HepG2 (cell line): Measurements from ENCODE around the gene CCL22. TPM values are rescaled to one million over a fixed set of nuclear protein-coding genes. Genes with fewer than 3 reads are reported as not detected.
A peak's percentile ranks its signal among the peaks of the same experiment; 100 is the strongest.

Experiments used
- HCFC1 ChIP-seq: fragments of 150-350 bp; IDR thresholded peaks from 2 replicates; pipeline ENCODE4 v1.6.1; 2014; ENCODE audit warnings: low read depth, low read length
- MXD4 ChIP-seq: IDR thresholded peaks from 2 replicates; pipeline ENCODE4 v1.6.1; 2016; ENCODE audit warnings: mild to moderate bottlenecking, missing biosample characterization, missing genetic modification reagents
- PHF20 ChIP-seq: sonication (generic); formaldehyde crosslinking; IDR thresholded peaks from 2 replicates; pipeline ENCODE4 v1.5.0; 2020; ENCODE audit warnings: mild to moderate bottlenecking, missing genetic modification reagents
- SP140L ChIP-seq: sonication (generic); formaldehyde crosslinking; IDR thresholded peaks from 2 replicates; pipeline ENCODE4 v1.4.0; 2020; ENCODE audit warnings: missing genetic modification reagents, borderline replicate concordance
- SUZ12 ChIP-seq: fragments of 150-350 bp; IDR thresholded peaks from 2 replicates; pipeline ENCODE4 v1.6.1; 2014; ENCODE audit warnings: low read depth, low read length
- TOE1 ChIP-seq: sonication (generic); formaldehyde crosslinking; IDR thresholded peaks from 2 replicates; pipeline ENCODE4 v1.4.0; 2020; ENCODE audit warnings: mild to moderate bottlenecking, missing genetic modification reagents
- ZNF225 ChIP-seq: sonication (generic); formaldehyde crosslinking; IDR thresholded peaks from 2 replicates; pipeline ENCODE4 v1.4.0; 2020; ENCODE audit warnings: mild to moderate bottlenecking, missing genetic modification reagents
- ZNF432 ChIP-seq: sonication (generic); formaldehyde crosslinking; IDR thresholded peaks from 2 replicates; pipeline ENCODE4 v1.5.0; 2020; ENCODE audit warnings: missing genetic modification reagents, mild to moderate bottlenecking, borderline replicate concordance
- ZNF451 ChIP-seq: sonication (generic); formaldehyde crosslinking; IDR thresholded peaks from 2 replicates; pipeline ENCODE4 v1.5.0; 2020; ENCODE audit warnings: mild to moderate bottlenecking, missing genetic modification reagents
- ZNF569 ChIP-seq: sonication (generic); formaldehyde crosslinking; IDR thresholded peaks from 2 replicates; pipeline ENCODE4 v1.5.0; 2020; ENCODE audit warnings: mild to moderate bottlenecking, missing genetic modification reagents, moderate library complexity, borderline replicate concordance
- ZNF773 ChIP-seq: sonication (generic); formaldehyde crosslinking; IDR thresholded peaks from 2 replicates; pipeline ENCODE4 v1.4.0; 2020; ENCODE audit warnings: missing genetic modification reagents, borderline replicate concordance
- ZSCAN22 ChIP-seq: sonication (generic); formaldehyde crosslinking; IDR thresholded peaks from 2 replicates; pipeline ENCODE4 v1.4.0; 2020; ENCODE audit warnings: mild to moderate bottlenecking, missing genetic modification reagents
- polyA plus RNA-seq, 8 experiments: library from polyadenylated mRNA; depleted of rRNA in 3 of 8; stranded (reverse) in 7 of 8; unstranded in 1 of 8; fragments of >200 nt; fragmentation: Illumina TruSeq in 4 of 8; extraction: Trizol in 4 of 8; gene quantifications; 2 replicates each; pipeline versions ENCODE4 v1.2.1 to v1.2.3, GENCODE V29; 2011 to 2016; ENCODE audit warnings: low read depth in 4 of 8, missing spikeins in 1 of 8, mixed read lengths in 1 of 8; ENCODE audit not compliant: insufficient read depth in 1 of 8
- total RNA-seq, 5 experiments: library from RNA; depleted of rRNA; stranded (reverse); fragments of >200 nt; fragmentation: Illumina TruSeq; extraction: Trizol; gene quantifications; 2 replicates each; pipeline ENCODE4 v1.2.3, GENCODE V29; 2016; ENCODE audit warnings: low read depth in 1 of 5
- TF ChIP-seq, protein P1 (sequence below): sonication (generic); formaldehyde crosslinking; IDR thresholded peaks from 2 replicates; pipeline ENCODE4 v1.5.0; 2020; ENCODE audit warnings: mild to moderate bottlenecking, missing genetic modification reagents, borderline replicate concordance
- TF ChIP-seq, protein P2 (sequence below): sonication (generic); formaldehyde crosslinking; IDR thresholded peaks from 2 replicates; pipeline ENCODE4 v1.8.0; 2022; ENCODE audit warnings: mild to moderate bottlenecking, missing genetic modification reagents, moderate library complexity
- TF ChIP-seq, protein P3 (sequence below): sonication (generic); formaldehyde crosslinking; conservative IDR thresholded peaks from 2 replicates; pipeline ENCODE4 v1.4.0; 2020; ENCODE audit warnings: missing genetic modification reagents
- TF ChIP-seq, protein P4 (sequence below): sonication (generic); formaldehyde crosslinking; IDR thresholded peaks from 2 replicates; pipeline ENCODE4 v1.5.0; 2020; ENCODE audit warnings: missing genetic modification reagents

Gene CCL22
- total and polyA plus RNA-seq, 2 of the 13 experiments (the other 11 are each of a cell fraction or from before 2014, with no cell fraction given), result not detected

DNA sequence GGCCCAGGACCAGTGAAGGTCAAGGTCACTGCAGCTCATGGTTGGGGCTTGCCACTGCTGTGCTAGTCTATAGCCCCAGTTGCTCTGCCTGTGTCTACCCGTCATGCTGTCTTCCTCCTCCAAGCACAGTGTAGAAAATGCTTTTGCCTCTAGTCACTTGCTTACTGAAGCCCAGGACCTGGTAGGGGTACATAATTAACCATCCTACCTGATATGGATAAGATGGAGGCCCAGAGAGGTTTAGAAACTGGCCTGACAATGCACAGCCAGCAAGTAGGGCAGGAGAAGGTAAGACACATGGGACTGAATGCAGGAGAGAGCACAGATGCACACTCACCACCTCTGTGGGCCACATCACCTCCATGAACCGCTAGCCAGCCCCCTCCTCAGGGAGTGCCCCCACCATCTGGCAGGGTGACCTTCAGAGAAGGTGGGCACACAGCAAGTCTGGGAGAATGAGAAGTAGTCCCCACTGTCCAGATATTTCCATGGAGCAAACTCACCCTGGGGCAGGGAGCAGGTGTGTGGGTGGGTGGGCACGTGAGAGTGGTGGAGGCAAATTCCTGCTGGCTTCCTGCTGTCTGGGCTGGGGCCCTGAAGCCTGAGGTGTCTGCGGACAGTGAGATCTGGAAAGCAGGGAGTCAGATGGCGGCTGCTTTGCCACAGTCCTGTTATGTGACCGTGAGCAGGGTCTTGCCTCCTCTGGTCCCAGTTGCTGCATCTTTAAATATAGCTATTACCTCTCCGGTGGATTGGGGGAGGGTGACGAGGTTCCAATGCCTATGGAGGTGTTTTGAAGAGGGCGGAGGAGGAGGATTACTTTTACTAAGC is 14.7 kb downstream of the CCL22 start (continued):
- TF ChIP-seq, protein P1, sequence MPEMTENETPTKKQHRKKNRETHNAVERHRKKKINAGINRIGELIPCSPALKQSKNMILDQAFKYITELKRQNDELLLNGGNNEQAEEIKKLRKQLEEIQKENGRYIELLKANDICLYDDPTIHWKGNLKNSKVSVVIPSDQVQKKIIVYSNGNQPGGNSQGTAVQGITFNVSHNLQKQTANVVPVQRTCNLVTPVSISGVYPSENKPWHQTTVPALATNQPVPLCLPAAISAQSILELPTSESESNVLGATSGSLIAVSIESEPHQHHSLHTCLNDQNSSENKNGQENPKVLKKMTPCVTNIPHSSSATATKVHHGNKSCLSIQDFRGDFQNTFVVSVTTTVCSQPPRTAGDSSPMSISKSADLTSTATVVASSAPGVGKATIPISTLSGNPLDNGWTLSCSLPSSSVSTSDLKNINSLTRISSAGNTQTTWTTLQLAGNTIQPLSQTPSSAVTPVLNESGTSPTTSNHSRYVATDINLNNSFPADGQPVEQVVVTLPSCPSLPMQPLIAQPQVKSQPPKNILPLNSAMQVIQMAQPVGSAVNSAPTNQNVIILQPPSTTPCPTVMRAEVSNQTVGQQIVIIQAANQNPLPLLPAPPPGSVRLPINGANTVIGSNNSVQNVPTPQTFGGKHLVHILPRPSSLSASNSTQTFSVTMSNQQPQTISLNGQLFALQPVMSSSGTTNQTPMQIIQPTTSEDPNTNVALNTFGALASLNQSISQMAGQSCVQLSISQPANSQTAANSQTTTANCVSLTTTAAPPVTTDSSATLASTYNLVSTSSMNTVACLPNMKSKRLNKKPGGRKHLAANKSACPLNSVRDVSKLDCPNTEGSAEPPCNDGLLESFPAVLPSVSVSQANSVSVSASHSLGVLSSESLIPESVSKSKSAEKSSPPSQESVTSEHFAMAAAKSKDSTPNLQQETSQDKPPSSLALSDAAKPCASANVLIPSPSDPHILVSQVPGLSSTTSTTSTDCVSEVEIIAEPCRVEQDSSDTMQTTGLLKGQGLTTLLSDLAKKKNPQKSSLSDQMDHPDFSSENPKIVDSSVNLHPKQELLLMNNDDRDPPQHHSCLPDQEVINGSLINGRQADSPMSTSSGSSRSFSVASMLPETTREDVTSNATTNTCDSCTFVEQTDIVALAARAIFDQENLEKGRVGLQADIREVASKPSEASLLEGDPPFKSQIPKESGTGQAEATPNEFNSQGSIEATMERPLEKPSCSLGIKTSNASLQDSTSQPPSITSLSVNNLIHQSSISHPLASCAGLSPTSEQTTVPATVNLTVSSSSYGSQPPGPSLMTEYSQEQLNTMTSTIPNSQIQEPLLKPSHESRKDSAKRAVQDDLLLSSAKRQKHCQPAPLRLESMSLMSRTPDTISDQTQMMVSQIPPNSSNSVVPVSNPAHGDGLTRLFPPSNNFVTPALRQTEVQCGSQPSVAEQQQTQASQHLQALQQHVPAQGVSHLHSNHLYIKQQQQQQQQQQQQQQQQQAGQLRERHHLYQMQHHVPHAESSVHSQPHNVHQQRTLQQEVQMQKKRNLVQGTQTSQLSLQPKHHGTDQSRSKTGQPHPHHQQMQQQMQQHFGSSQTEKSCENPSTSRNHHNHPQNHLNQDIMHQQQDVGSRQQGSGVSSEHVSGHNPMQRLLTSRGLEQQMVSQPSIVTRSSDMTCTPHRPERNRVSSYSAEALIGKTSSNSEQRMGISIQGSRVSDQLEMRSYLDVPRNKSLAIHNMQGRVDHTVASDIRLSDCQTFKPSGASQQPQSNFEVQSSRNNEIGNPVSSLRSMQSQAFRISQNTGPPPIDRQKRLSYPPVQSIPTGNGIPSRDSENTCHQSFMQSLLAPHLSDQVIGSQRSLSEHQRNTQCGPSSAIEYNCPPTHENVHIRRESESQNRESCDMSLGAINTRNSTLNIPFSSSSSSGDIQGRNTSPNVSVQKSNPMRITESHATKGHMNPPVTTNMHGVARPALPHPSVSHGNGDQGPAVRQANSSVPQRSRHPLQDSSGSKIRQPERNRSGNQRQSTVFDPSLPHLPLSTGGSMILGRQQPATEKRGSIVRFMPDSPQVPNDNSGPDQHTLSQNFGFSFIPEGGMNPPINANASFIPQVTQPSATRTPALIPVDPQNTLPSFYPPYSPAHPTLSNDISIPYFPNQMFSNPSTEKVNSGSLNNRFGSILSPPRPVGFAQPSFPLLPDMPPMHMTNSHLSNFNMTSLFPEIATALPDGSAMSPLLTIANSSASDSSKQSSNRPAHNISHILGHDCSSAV (CRISPR knock-in tag), result no peak
- TF ChIP-seq ZNF432 (CRISPR knock-in tag) (no peak), TOE1 (no peak; the same call in 1 of the 2 replicates), ZNF569 (CRISPR knock-in tag) (no peak), MXD4 (CRISPR knock-in tag) (no peak; the same call in 1 of the 2 replicates), SUZ12 (no peak), ZSCAN22 (CRISPR knock-in tag) (peak; percentile 98), HCFC1 (no peak), SP140L (CRISPR knock-in tag) (no peak), PHF20 (peak; percentile 7; the same call in 1 of the 2 replicates), ZNF225 (no peak), ZNF451 (CRISPR knock-in tag) (no peak), ZNF773 (CRISPR knock-in tag) (0 out of 2 replicates have a peak, but pooled peaks have one; percentile 11)
- TF ChIP-seq, protein P2, sequence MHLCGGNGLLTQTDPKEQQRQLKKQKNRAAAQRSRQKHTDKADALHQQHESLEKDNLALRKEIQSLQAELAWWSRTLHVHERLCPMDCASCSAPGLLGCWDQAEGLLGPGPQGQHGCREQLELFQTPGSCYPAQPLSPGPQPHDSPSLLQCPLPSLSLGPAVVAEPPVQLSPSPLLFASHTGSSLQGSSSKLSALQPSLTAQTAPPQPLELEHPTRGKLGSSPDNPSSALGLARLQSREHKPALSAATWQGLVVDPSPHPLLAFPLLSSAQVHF (CRISPR knock-in tag), result no peak
- TF ChIP-seq, protein P3, sequence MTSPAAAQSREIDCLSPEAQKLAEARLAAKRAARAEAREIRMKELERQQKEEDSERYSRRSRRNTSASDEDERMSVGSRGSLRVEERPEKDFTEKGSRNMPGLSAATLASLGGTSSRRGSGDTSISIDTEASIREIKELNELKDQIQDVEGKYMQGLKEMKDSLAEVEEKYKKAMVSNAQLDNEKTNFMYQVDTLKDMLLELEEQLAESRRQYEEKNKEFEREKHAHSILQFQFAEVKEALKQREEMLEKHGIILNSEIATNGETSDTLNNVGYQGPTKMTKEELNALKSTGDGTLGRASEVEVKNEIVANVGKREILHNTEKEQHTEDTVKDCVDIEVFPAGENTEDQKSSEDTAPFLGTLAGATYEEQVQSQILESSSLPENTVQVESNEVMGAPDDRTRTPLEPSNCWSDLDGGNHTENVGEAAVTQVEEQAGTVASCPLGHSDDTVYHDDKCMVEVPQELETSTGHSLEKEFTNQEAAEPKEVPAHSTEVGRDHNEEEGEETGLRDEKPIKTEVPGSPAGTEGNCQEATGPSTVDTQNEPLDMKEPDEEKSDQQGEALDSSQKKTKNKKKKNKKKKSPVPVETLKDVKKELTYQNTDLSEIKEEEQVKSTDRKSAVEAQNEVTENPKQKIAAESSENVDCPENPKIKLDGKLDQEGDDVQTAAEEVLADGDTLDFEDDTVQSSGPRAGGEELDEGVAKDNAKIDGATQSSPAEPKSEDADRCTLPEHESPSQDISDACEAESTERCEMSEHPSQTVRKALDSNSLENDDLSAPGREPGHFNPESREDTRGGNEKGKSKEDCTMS, result no peak
- TF ChIP-seq, protein P4, sequence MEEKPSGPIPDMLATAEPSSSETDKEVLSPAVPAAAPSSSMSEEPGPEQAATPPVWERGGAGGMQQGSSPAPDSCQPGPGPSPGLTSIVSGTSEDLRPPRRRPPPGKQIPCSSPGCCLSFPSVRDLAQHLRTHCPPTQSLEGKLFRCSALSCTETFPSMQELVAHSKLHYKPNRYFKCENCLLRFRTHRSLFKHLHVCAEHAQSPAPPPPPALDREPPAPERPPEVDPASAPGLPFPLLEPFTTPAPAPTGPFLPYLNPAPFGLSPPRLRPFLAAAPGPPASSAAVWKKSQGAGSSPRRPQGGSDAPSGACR (CRISPR knock-in tag), result peak; percentile 92; the same call in 1 of the 2 replicates
